GM19438 (cell line): ENCODE measurements around the gene SPSB2.

Source experiments
- ATAC-seq: cut with Tn5 transposase; IDR thresholded peaks from one replicate; pipeline ENCODE4 v1.9.1; 2021; ENCODE audit warnings: low read depth; ENCODE audit not compliant: unreplicated experiment

SPSB2 gene

DNA sequence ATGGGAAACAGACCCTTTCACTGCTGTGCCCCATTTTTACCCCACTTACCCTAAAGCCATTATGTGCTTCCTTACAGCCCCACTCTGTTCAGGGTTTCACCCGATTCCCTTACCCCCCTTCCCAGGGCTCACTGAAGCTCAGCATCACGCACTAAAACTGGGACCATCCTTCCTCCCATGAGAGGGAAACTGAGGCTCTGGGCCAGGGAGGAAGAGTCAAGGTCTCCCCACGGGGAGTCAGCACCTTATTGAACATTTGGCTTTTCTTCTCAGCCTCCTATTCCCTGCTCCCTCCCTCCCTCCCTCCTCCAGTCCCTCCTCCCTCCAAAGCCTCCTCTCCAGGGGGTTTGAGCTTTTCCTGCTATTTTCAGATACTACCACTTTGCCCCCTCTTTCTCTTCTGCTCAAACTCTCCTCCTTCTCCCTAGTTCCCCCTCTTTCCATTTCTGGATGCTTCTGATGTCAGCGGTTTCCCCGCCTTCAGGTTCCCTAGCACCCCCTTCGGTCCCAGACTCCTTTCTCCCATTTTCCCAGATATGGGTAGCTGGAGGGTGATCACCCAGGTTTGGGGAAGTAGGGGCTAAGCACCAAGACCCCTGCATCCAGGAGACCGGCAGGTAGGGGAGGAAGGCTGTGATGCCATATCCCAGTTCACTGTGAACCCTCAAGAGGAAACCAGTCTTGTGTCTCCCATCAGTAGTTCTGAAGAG is 50.5 kb downstream of the SPSB2 start:
- no peak for ATAC-seq

DNA sequence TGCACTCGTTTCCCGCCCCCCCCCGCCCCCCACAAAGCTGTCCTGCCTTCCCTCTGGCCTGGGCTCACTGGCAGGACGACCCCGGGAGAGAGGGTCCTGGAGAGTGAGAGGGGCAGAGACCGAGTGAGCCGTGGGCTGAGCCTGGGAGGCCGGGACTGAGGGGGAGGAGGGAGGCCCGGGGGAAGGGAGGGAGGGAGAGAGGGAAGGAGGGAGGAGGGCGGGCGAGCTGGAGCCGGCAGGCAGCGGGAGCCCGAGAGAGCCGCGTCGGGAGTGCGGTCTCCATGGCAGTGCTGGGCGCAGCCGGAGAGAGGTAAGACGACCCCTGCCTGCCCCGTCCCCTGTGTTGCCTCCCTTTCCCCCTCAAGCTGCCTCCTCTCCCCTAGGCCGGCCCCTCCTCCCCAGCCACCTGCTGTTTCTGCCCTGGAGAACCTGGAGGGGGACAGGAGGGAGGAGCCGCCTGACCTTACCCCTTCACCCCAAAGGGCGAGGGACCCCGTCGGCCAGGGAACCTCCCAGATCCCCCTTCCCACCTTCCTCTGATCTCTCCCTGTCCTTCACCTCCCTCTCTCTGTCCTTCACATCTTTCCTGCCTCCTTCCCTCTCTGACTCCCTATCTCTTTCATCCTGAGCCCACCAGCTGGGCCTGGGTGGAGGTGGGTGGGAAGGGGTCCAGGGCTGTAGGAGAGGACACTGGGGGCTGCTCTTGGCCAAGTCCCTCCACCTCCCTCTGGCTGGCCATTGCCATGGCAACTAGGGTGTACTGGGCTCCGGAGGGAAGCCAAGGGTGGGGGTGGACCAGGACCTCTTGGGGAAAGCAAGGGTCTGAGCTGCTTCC is 51.3 kb downstream of the SPSB2 start, which contains the start of gene GPR162:
TSS of gene GPR162 (plus strand) at position 231 of the 835 bp plus-strand sequence. CDS start 2,078 bp downstream, outside the sequence.
- no peak for ATAC-seq
